Measurements from ENCODE around the gene COMMD3. TPM values are rescaled to one million over a fixed set of nuclear protein-coding genes. Genes with fewer than 3 reads are reported as not detected.

COMMD3 gene
- total RNA-seq, 2 experiments from 2014 or later, result 82.6 to 97.0 TPM

GRCh38 chr10:22365233-22365632 lies 49.0 kb downstream of the COMMD3 start:
- ChIA-PET CTCF (no interaction called here), POLR2A (interaction anchor here (1.2 kb wide), 1 partner anchor 25 kb away, joined by 4 read pairs; no protein-coding TSS in a partner anchor)
- no peak for DNase-seq
- H3K36me3 Mint-ChIP-seq (ENCODE audit: low read depth), result peaks cover 3% of the 10 kb centered on the region
- H3K4me1 Mint-ChIP-seq, result peaks cover 33% of the 10 kb centered on the region
- no peak overlapping the region for H3K4me3 Mint-ChIP-seq
- H3K27ac Mint-ChIP-seq, result no peak overlapping the region
- H3K9me3 Mint-ChIP-seq, result no peaks in the 10 kb centered on the region
- H3K27me3 Mint-ChIP-seq, result no peaks in the 10 kb centered on the region

GRCh38 chr10:22365644-22366434 lies 49.7 kb downstream of the COMMD3 start:
- Mint-ChIP-seq H3K4me1 (peaks cover 35% of the 10 kb centered on the region), H3K9me3 (no peaks in the 10 kb centered on the region), H3K4me3 (no peak overlapping the region), H3K27ac (no peak overlapping the region), H3K36me3 (ENCODE audit: low read depth) (peaks cover 3% of the 10 kb centered on the region), H3K27me3 (no peaks in the 10 kb centered on the region)
- ChIA-PET POLR2A (interaction anchor here (0.9 to 1.4 kb wide), 3 partner anchors 26 to 136 kb away, joined by 4 read pairs; no protein-coding TSS in a partner anchor), CTCF (no interaction called here)
- no peak for DNase-seq

GRCh38 chr10:22366435-22366703 lies 50.2 kb downstream of the COMMD3 start:
- ChIA-PET POLR2A (interaction anchor here (0.9 to 1.4 kb wide), 2 partner anchors 70 to 136 kb away, joined by 4 read pairs; no protein-coding TSS in a partner anchor), CTCF (interaction anchor here (0.7 kb wide), 1 partner anchor 52 kb away, joined by 3 read pairs; no protein-coding TSS in a partner anchor)
- Mint-ChIP-seq H3K4me1 (peaks cover 35% of the 10 kb centered on the region), H3K36me3 (ENCODE audit: low read depth) (peaks cover 3% of the 10 kb centered on the region), H3K27ac (no peak overlapping the region), H3K4me3 (no peak overlapping the region), H3K9me3 (no peaks in the 10 kb centered on the region), H3K27me3 (no peaks in the 10 kb centered on the region)
- DNase-seq, result no peak

- H3K4me3 Mint-ChIP-seq, result no peak overlapping the region
- ChIA-PET POLR2A (interaction anchor here (0.9 to 1.4 kb wide), 2 partner anchors 70 to 137 kb away, joined by 4 read pairs; no protein-coding TSS in a partner anchor), CTCF (interaction anchor here (0.7 kb wide), 1 partner anchor 52 kb away, joined by 3 read pairs; no protein-coding TSS in a partner anchor)
- H3K27ac Mint-ChIP-seq, result no peak overlapping the region
- no peaks in the 10 kb centered on the region for H3K27me3 Mint-ChIP-seq
- peaks cover 3% of the 10 kb centered on the region for H3K36me3 Mint-ChIP-seq (ENCODE audit: low read depth)
- H3K9me3 Mint-ChIP-seq, result no peaks in the 10 kb centered on the region
- peaks cover 35% of the 10 kb centered on the region for H3K4me1 Mint-ChIP-seq
- DNase-seq, result no peak
These were observed 50.6 kb downstream of the COMMD3 start for GRCh38 chr10:22366771-22367170.

GRCh38 chr10:22367471-22367870 lies 51.3 kb downstream of the COMMD3 start:
- ChIA-PET CTCF (no interaction called here), POLR2A (interaction anchor here (0.9 to 1.4 kb wide), 2 partner anchors 27 to 69 kb away, joined by 4 read pairs; no protein-coding TSS in a partner anchor)
- DNase-seq, result no peak
- H3K27ac Mint-ChIP-seq, result peak overlapping the region; percentile 55
- H3K27me3 Mint-ChIP-seq, result no peaks in the 10 kb centered on the region
- H3K4me1 Mint-ChIP-seq, result peaks cover 35% of the 10 kb centered on the region
- H3K9me3 Mint-ChIP-seq, result no peaks in the 10 kb centered on the region
- peaks cover 3% of the 10 kb centered on the region for H3K36me3 Mint-ChIP-seq (ENCODE audit: low read depth)
- H3K4me3 Mint-ChIP-seq, result peak overlapping the region; percentile 28

GRCh38 chr10:22368402-22368801 lies 52.2 kb downstream of the COMMD3 start:
- H3K36me3 Mint-ChIP-seq (ENCODE audit: low read depth), result peaks cover 3% of the 10 kb centered on the region
- CTCF ChIA-PET, result no interaction called here
- H3K4me1 Mint-ChIP-seq, result peaks cover 35% of the 10 kb centered on the region
- no peaks in the 10 kb centered on the region for H3K9me3 Mint-ChIP-seq
- no peak overlapping the region for H3K27ac Mint-ChIP-seq
- H3K27me3 Mint-ChIP-seq, result no peaks in the 10 kb centered on the region
- POLR2A ChIA-PET, result interaction anchor here (0.9 kb wide), 2 partner anchors 28 to 69 kb away, joined by 3 to 4 read pairs; no protein-coding TSS in a partner anchor
- no peak overlapping the region for H3K4me3 Mint-ChIP-seq
- no peak for DNase-seq

GRCh38 chr10:22368981-22369380 lies 52.8 kb downstream of the COMMD3 start:
- POLR2A ChIA-PET, result no interaction called here
- CTCF ChIA-PET, result no interaction called here
- Mint-ChIP-seq H3K36me3 (ENCODE audit: low read depth) (peaks cover 3% of the 10 kb centered on the region), H3K4me3 (no peak overlapping the region), H3K27me3 (no peaks in the 10 kb centered on the region), H3K27ac (no peak overlapping the region), H3K4me1 (peaks cover 35% of the 10 kb centered on the region), H3K9me3 (no peaks in the 10 kb centered on the region)
- no peak for DNase-seq

- peaks cover 35% of the 10 kb centered on the region for H3K4me1 Mint-ChIP-seq
- peaks cover 3% of the 10 kb centered on the region for H3K36me3 Mint-ChIP-seq (ENCODE audit: low read depth)
- DNase-seq, result no peak
- no peak overlapping the region for H3K4me3 Mint-ChIP-seq
- ChIA-PET POLR2A (no interaction called here), CTCF (no interaction called here)
- no peak overlapping the region for H3K27ac Mint-ChIP-seq
- H3K9me3 Mint-ChIP-seq, result no peaks in the 10 kb centered on the region
- no peaks in the 10 kb centered on the region for H3K27me3 Mint-ChIP-seq
These were observed 53.4 kb downstream of the COMMD3 start for GRCh38 chr10:22369434-22370072.

Other genes with a start within 250 kb of the COMMD3 start
- gene EBLN1, start 98.4 kb upstream of the COMMD3 start, total RNA-seq, result not detected
- gene BMI1, start 4.7 kb downstream of the COMMD3 start, total RNA-seq, result 10 to 100 TPM; 64.0 to 66.5 TPM
- gene SPAG6, start 29.1 kb downstream of the COMMD3 start, total RNA-seq, result 1 to 10 TPM; 1.2 to 1.4 TPM

Measured in activated CD4-positive, alpha-beta memory T cell treated with anti-CD3 and anti-CD28 coated beads, Interleukin-2, amount 10 ng/mL, durations not matched to agents 7 days and 5 days (primary cell).